Epithelial cell of proximal tubule (primary cell): ENCODE results near the gene ANKRD52. TPM values are rescaled to one million over a fixed set of nuclear protein-coding genes. Genes with fewer than 3 reads are reported as not detected.
"Not testable (repeated sequence)": the region's sequence is repeated elsewhere in the genome, so short reads cannot be mapped to it uniquely, and the experiment has no call there.

ENCODE experiments used
- DNase-seq: peaks from one replicate; pipeline ENCODE4 v3.0.0-alpha.2; 2011; ENCODE audit warnings: low read depth
- H3K4me3 ChIP-seq: 2 replicates; pipeline ENCODE4 v1.5.1; 2011; ENCODE audit warnings: low read depth, mild to moderate bottlenecking, low read length
- CTCF ChIP-seq: conservative IDR thresholded peaks from 2 replicates; pipeline ENCODE4 v1.5.1; 2012; ENCODE audit warnings: low read depth, mild to moderate bottlenecking, low read length
- total RNA-seq: library from RNA; depleted of rRNA; stranded (reverse); fragments of >200 nt; gene quantifications from 2 replicates; pipeline ENCODE4 v1.2.3, GENCODE V29; 2015

The ANKRD52 gene
- total RNA-seq, 1 donor from 2014 or later, result 29.6 TPM

- H3K4me3 ChIP-seq, result no peak overlapping the region
- no peak for TF ChIP-seq CTCF
- DNase-seq, result no peak
Observed at GRCh38 chr12:56288705-56289387, 30.7 kb upstream of the ANKRD52 start.

- TF ChIP-seq CTCF, result no peak
- H3K4me3 ChIP-seq, result no peak overlapping the region
- DNase-seq, result no peak
Observed at GRCh38 chr12:56286044-56286830, 28.1 kb upstream of the ANKRD52 start.

- not testable (repeated sequence) for DNase-seq, H3K4me3 ChIP-seq
Observed at GRCh38 chr12:56284263-56284662, 26.1 kb upstream of the ANKRD52 start.

- no peak for TF ChIP-seq CTCF
- no peak for DNase-seq
- H3K4me3 ChIP-seq, result no peak overlapping the region
Observed at GRCh38 chr12:56282579-56282978, 24.4 kb upstream of the ANKRD52 start.

GRCh38 chr12:56282030-56282429, 23.8 kb upstream of the ANKRD52 start:
- no peak for DNase-seq
- H3K4me3 ChIP-seq, result no peak overlapping the region
- no peak for TF ChIP-seq CTCF

- no peak overlapping the region for H3K4me3 ChIP-seq
- no peak for TF ChIP-seq CTCF
- DNase-seq, result no peak
Observed at GRCh38 chr12:56280849-56281248, 22.7 kb upstream of the ANKRD52 start.

GRCh38 chr12:56278905-56279304, 20.7 kb upstream of the ANKRD52 start:
- no peak for DNase-seq
- no peak overlapping the region for H3K4me3 ChIP-seq
- no peak for TF ChIP-seq CTCF
